ENCODE results near the gene TSPO.

Gene TSPO

GRCh38 chr22:43188829-43189545 lies 37.6 kb downstream of the TSPO start:
- peak overlapping the region; percentile 86; the same call in 1 of the 2 replicates for H3K27ac ChIP-seq
- no peak for TF ChIP-seq ZFX (IDR thresholded peaks at IDR 0.05)
- TF ChIP-seq, protein P1, sequence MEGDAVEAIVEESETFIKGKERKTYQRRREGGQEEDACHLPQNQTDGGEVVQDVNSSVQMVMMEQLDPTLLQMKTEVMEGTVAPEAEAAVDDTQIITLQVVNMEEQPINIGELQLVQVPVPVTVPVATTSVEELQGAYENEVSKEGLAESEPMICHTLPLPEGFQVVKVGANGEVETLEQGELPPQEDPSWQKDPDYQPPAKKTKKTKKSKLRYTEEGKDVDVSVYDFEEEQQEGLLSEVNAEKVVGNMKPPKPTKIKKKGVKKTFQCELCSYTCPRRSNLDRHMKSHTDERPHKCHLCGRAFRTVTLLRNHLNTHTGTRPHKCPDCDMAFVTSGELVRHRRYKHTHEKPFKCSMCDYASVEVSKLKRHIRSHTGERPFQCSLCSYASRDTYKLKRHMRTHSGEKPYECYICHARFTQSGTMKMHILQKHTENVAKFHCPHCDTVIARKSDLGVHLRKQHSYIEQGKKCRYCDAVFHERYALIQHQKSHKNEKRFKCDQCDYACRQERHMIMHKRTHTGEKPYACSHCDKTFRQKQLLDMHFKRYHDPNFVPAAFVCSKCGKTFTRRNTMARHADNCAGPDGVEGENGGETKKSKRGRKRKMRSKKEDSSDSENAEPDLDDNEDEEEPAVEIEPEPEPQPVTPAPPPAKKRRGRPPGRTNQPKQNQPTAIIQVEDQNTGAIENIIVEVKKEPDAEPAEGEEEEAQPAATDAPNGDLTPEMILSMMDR (conservative IDR thresholded peaks at IDR 0.05) = no peak

DNA sequence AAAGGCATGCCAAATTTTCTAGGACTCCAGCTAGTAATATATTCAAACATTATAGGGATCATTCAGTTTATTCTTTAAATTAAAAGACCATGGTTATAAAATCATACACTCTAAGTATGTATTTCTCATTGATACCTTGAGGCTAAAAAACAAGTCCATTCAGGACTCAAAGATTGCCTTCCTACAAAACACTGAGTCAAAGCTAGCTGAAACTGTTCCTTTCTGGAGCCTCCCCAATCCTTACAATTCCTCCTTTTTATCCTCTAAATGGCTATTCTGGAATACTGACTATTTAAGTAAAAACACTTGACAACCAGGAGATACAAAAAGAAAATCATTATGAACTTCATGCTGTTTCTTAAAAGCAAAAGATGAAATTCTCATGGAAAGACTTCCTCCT lies 40.5 kb downstream of the TSPO start:
- TF ChIP-seq ZFX (IDR thresholded peaks at IDR 0.05) = no peak
- TF ChIP-seq, protein P1 (conservative IDR thresholded peaks at IDR 0.05) = no peak
- no peak overlapping the region for H3K27ac ChIP-seq

DNA sequence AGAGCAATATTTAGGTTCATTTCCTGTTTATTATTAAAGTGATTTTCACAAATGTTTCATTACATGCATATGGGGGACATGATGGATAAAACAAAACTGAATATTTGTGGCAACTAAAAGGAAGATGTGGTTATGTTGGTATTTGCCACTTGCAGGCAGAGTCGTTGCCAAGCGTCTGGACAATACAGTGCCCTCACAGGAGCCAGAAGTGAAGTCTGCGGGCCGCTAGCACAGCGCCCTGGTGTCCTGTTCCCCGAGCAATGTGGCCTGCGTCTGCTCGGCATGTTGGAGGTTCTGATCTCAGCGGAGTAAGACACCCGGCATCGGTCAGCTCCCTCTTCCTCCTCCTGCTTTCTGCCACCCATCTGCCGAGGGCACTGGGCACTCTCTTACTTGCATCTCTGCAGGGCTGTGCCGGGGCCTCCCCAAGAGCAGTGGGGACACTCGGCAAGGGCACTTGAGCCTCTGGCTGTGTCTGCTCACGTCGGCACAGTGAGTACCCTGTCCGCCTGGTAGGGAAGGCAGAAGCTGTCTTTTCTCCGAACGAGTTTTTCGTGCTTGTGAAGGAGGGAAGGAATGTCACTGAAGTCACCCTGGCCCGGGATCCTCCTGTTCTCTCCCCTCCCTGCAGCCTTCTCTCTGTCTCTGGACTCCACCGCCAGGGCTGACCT lies 46.0 kb downstream of the TSPO start:
- no peak overlapping the region for H3K27ac ChIP-seq
- TF ChIP-seq ZFX (IDR thresholded peaks at IDR 0.05) = no peak
- TF ChIP-seq, protein P1 (conservative IDR thresholded peaks at IDR 0.05) = no peak

GRCh38 chr22:43198126-43198525 lies 46.8 kb downstream of the TSPO start:
- TF ChIP-seq ZFX (IDR thresholded peaks at IDR 0.05) = no peak
- TF ChIP-seq, protein P1 (conservative IDR thresholded peaks at IDR 0.05) = no peak
- H3K27ac ChIP-seq = no peak overlapping the region

DNA sequence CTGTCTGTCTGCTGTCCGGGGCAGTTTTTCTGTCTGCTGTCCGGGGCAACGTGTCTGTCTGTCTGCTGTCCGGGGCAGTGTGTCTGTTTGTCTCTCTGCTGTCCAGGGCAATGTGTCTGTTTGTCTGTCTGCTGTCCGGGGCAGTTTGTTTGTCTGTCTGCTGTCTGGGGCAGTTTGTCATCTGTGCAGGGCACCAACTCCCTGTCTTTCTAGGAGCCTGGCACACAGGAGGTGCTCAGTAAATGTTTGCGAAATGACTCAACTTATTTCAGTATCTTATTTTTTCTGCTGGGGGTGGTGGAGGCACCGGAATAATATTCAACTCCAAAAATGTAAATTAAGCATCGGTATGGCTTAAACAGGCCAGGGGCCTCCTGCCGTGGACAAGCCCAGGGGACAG lies 47.6 kb downstream of the TSPO start:
- H3K27ac ChIP-seq = no peak overlapping the region
- TF ChIP-seq, protein P1 (conservative IDR thresholded peaks at IDR 0.05) = no peak
- no peak for TF ChIP-seq ZFX (IDR thresholded peaks at IDR 0.05)

- TF ChIP-seq, protein P1 (conservative IDR thresholded peaks at IDR 0.05) = no peak
- no peak for TF ChIP-seq ZFX (IDR thresholded peaks at IDR 0.05)
- no peak overlapping the region for H3K27ac ChIP-seq
These were observed 48.2 kb downstream of the TSPO start for GRCh38 chr22:43199541-43199940.

DNA sequence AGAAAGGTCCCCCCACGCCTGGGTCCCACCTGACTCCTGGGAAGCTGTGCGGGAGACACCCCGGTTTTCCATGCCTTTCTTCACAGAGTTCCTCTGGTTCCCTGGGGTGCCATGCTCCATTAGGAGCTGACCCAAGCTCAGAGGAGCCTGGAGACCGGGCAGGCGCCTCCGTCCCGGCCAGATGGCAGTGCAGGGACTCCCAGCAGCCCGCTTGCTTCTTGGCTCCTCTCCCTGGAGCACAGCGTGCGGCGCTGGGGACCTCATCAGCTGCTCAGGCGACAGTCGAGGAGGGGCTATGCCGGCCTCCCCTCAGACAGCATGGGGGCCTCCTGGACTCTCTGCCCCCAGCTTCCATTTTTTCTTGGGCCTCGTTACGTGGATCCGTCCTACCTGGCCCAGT lies 48.7 kb downstream of the TSPO start:
- no peak overlapping the region for H3K27ac ChIP-seq
- TF ChIP-seq, protein P1 (conservative IDR thresholded peaks at IDR 0.05) = no peak
- TF ChIP-seq ZFX (IDR thresholded peaks at IDR 0.05) = no peak
